AG09319 (cell line): Measurements from ENCODE around the gene TRHDE.

Source experiments
- DNase-seq: peaks from one replicate; pipeline ENCODE4 v3.0.0-alpha.2; 2010; ENCODE audit warnings: low read depth; ENCODE audit errors: extremely low read depth
- CTCF ChIP-seq: IDR thresholded peaks from 2 replicates; pipeline ENCODE4 v1.5.1; 2011; ENCODE audit warnings: low read depth, mild to moderate bottlenecking, inconsistent platforms, low read length, moderate library complexity

TRHDE gene

GRCh38 chr12:72241552-72241951 is 30.6 kb upstream of the TRHDE start:
- DNase-seq = no peak
- no peak for TF ChIP-seq CTCF

GRCh38 chr12:72242946-72243345 is 29.2 kb upstream of the TRHDE start:
- no peak for TF ChIP-seq CTCF
- no peak for DNase-seq

- TF ChIP-seq CTCF = no peak
- no peak for DNase-seq
Observed at GRCh38 chr12:72246370-72246769, 25.8 kb upstream of the TRHDE start.

- TF ChIP-seq CTCF = no peak
- no peak for DNase-seq
Observed at GRCh38 chr12:72250346-72250745, 21.8 kb upstream of the TRHDE start.

- no peak for TF ChIP-seq CTCF
- no peak for DNase-seq
Observed at GRCh38 chr12:72256725-72257124, 15.4 kb upstream of the TRHDE start.

GRCh38 chr12:72261885-72262284 is 10.3 kb upstream of the TRHDE start:
- no peak for DNase-seq
- TF ChIP-seq CTCF = no peak

GRCh38 chr12:72264548-72265175 is 7.5 kb upstream of the TRHDE start:
- no peak for DNase-seq
- peak; percentile 61 for TF ChIP-seq CTCF
